ENCODE data around the gene MIB1.
"Not testable (repeated sequence)": the region's sequence is repeated elsewhere in the genome, so short reads cannot be mapped to it uniquely, and the experiment has no call there.

Gene MIB1

DNA sequence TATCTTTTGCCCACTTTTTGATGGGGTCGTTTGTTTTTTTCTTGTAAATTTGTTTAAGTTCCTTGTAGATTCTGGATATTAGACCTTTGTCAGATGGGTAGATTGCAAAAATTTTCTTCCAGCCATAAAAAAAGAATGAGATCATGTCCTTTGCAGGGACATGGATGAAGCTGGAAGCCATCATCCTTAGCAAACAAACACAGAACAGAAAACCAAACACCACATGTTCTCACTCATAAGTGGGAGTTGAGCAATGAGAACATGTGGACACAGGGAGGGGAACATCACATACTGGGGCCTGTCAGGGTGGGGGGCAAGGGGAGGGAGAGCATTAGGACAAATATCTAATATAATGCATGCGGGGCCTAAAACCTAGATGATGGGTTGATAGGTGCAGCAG, 55.5 kb downstream of the MIB1 start:
- H3K36me3 ChIP-seq (ENCODE audit: control insufficient read depth, insufficient read depth, low read length); H3K4me1 ChIP-seq (ENCODE audit: control insufficient read depth, insufficient read depth, low read length); H3K27me3 ChIP-seq (ENCODE audit: control insufficient read depth, insufficient read depth, low read length); H3K9me3 ChIP-seq (ENCODE audit: control insufficient read depth, low read length); H3K9ac ChIP-seq (ENCODE audit: low read length); H3K4me3 ChIP-seq (ENCODE audit: low read length): not testable (repeated sequence)

- Histone ChIP-seq H3K4me3 (ENCODE audit: low read length) (no peak overlapping the region), H3K4me1 (ENCODE audit: control insufficient read depth, insufficient read depth, low read length) (no peaks in the 10 kb centered on the region), H3K9ac (ENCODE audit: low read length) (no peak overlapping the region), H3K27me3 (ENCODE audit: control insufficient read depth, insufficient read depth, low read length) (no peaks in the 10 kb centered on the region), H3K9me3 (ENCODE audit: control insufficient read depth, low read length) (no peaks in the 10 kb centered on the region), H3K36me3 (ENCODE audit: control insufficient read depth, insufficient read depth, low read length) (no peaks in the 10 kb centered on the region)
These were observed 57.5 kb downstream of the MIB1 start for GRCh38 chr18:21798126-21798525.

- Histone ChIP-seq H3K9me3 (ENCODE audit: control insufficient read depth, low read length) (no peaks in the 10 kb centered on the region), H3K36me3 (ENCODE audit: control insufficient read depth, insufficient read depth, low read length) (no peaks in the 10 kb centered on the region), H3K27me3 (ENCODE audit: control insufficient read depth, insufficient read depth, low read length) (no peaks in the 10 kb centered on the region), H3K9ac (ENCODE audit: low read length) (no peak overlapping the region), H3K4me1 (ENCODE audit: control insufficient read depth, insufficient read depth, low read length) (no peaks in the 10 kb centered on the region), H3K4me3 (ENCODE audit: low read length) (no peak overlapping the region)
These were observed 59.1 kb downstream of the MIB1 start for GRCh38 chr18:21799721-21800120.

DNA sequence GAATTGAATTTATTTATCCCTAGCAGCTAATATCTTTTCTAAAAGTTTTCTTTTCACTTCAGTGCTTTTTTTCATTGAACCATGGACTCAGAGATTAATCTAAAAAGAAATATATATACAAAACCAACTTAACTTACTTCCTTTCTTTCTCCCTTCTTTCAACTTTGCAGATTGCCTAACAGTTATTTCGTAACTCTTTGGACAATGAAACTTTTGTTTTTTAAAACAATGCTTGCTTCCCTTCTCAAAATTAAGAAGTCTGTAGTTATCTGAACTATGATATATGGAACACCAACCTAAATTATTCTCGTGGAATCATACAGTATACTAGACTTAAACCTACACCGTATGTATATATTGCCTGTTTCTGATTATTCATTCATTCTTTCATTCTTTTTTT, 62.9 kb downstream of the MIB1 start:
- Histone ChIP-seq H3K4me3 (ENCODE audit: low read length) (no peak overlapping the region), H3K27me3 (ENCODE audit: control insufficient read depth, insufficient read depth, low read length) (no peaks in the 10 kb centered on the region), H3K4me1 (ENCODE audit: control insufficient read depth, insufficient read depth, low read length) (no peaks in the 10 kb centered on the region), H3K9ac (ENCODE audit: low read length) (no peak overlapping the region), H3K36me3 (ENCODE audit: control insufficient read depth, insufficient read depth, low read length) (no peaks in the 10 kb centered on the region), H3K9me3 (ENCODE audit: control insufficient read depth, low read length) (no peaks in the 10 kb centered on the region)

DNA sequence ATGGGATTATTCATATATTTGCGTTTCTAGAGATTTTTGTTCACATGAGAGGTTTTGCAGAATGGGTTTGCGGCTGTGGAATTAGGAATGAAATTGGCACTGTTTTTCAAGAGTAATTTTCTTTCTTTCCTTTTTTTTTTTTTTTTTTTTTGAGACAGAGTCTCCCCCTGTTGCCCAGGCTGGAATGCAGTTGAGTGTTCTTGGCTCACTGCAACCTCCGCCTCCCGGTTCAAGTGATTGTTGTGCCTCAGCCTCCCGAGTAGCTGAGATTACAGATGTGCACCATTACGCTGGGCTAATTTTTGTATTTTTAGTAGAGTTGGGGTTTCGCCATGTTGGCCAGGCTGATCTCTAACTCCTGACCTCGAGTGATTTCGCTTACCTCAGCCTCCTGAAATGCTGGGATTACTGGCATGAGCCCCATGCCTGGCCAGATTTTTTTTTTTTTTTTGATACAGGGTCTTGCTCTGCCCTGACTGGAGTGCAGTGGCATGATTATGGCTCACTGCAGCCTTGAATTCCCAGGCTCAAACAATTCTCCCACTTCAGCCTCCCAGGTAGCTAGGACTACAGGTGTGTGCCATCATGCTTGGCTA, 65.3 kb downstream of the MIB1 start:
- H3K27me3 ChIP-seq (ENCODE audit: control insufficient read depth, insufficient read depth, low read length): no peaks in the 10 kb centered on the region
- H3K4me1 ChIP-seq (ENCODE audit: control insufficient read depth, insufficient read depth, low read length): no peaks in the 10 kb centered on the region
- H3K4me3 ChIP-seq (ENCODE audit: low read length): no peak overlapping the region
- no peaks in the 10 kb centered on the region for H3K36me3 ChIP-seq (ENCODE audit: control insufficient read depth, insufficient read depth, low read length)
- H3K9ac ChIP-seq (ENCODE audit: low read length): no peak overlapping the region
- H3K9me3 ChIP-seq (ENCODE audit: control insufficient read depth, low read length): no peaks in the 10 kb centered on the region

DNA sequence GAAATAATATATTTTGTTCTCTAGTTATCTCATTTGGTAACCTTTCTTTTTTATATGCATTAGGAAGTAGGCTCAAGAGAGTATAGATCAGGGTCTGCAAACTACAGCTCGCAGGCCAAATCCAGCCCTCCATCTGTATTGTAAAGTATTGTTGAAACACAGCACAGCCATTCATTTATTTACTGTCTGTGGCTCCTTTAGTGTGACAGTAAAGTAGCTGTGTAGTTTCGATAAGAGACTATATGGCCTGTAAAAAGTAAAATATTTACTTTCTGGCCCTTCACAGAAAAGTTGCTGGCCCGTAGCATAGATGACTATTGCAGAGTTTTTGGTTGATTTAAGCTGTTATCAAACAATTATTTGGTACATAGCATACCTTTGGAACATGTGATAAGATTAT, 67.6 kb downstream of the MIB1 start:
- Histone ChIP-seq H3K4me1 (ENCODE audit: control insufficient read depth, insufficient read depth, low read length) (no peaks in the 10 kb centered on the region), H3K4me3 (ENCODE audit: low read length) (no peak overlapping the region), H3K27me3 (ENCODE audit: control insufficient read depth, insufficient read depth, low read length) (no peaks in the 10 kb centered on the region), H3K9me3 (ENCODE audit: control insufficient read depth, low read length) (no peaks in the 10 kb centered on the region), H3K9ac (ENCODE audit: low read length) (no peak overlapping the region), H3K36me3 (ENCODE audit: control insufficient read depth, insufficient read depth, low read length) (no peaks in the 10 kb centered on the region)

- Histone ChIP-seq H3K9me3 (ENCODE audit: control insufficient read depth, low read length) (no peaks in the 10 kb centered on the region), H3K36me3 (ENCODE audit: control insufficient read depth, insufficient read depth, low read length) (no peaks in the 10 kb centered on the region), H3K4me3 (ENCODE audit: low read length) (no peak overlapping the region), H3K4me1 (ENCODE audit: control insufficient read depth, insufficient read depth, low read length) (no peaks in the 10 kb centered on the region), H3K9ac (ENCODE audit: low read length) (no peak overlapping the region), H3K27me3 (ENCODE audit: control insufficient read depth, insufficient read depth, low read length) (no peaks in the 10 kb centered on the region)
These were observed 69.1 kb downstream of the MIB1 start for GRCh38 chr18:21809725-21810124.

- H3K9me3 ChIP-seq (ENCODE audit: control insufficient read depth, low read length): no peaks in the 10 kb centered on the region
- no peaks in the 10 kb centered on the region for H3K27me3 ChIP-seq (ENCODE audit: control insufficient read depth, insufficient read depth, low read length)
- H3K4me3 ChIP-seq (ENCODE audit: low read length): no peak overlapping the region
- H3K36me3 ChIP-seq (ENCODE audit: control insufficient read depth, insufficient read depth, low read length): no peaks in the 10 kb centered on the region
- no peak overlapping the region for H3K9ac ChIP-seq (ENCODE audit: low read length)
- H3K4me1 ChIP-seq (ENCODE audit: control insufficient read depth, insufficient read depth, low read length): no peaks in the 10 kb centered on the region
These were observed 74.5 kb downstream of the MIB1 start for GRCh38 chr18:21815101-21815500.

- H3K4me1 ChIP-seq (ENCODE audit: control insufficient read depth, insufficient read depth, low read length): no peaks in the 10 kb centered on the region
These were observed 79.6 kb downstream of the MIB1 start for GRCh38 chr18:21820033-21820810.

GRCh38 chr18:21820811-21821143, 80.2 kb downstream of the MIB1 start:
- no peaks in the 10 kb centered on the region for H3K36me3 ChIP-seq (ENCODE audit: control insufficient read depth, insufficient read depth, low read length)
- H3K9me3 ChIP-seq (ENCODE audit: control insufficient read depth, low read length): no peaks in the 10 kb centered on the region
- H3K27me3 ChIP-seq (ENCODE audit: control insufficient read depth, insufficient read depth, low read length): no peaks in the 10 kb centered on the region
- no peak overlapping the region for H3K9ac ChIP-seq (ENCODE audit: low read length)
- H3K4me3 ChIP-seq (ENCODE audit: low read length): no peak overlapping the region
- H3K4me1 ChIP-seq (ENCODE audit: control insufficient read depth, insufficient read depth, low read length): peaks cover under 1% of the 10 kb centered on the region

More at GRCh38 chr18:21820033-21820810, 79.6 kb downstream of the MIB1 start:
- Histone ChIP-seq H3K27me3 (ENCODE audit: control insufficient read depth, insufficient read depth, low read length) (no peaks in the 10 kb centered on the region), H3K36me3 (ENCODE audit: control insufficient read depth, insufficient read depth, low read length) (no peaks in the 10 kb centered on the region), H3K9me3 (ENCODE audit: control insufficient read depth, low read length) (no peaks in the 10 kb centered on the region), H3K9ac (ENCODE audit: low read length) (no peak overlapping the region), H3K4me3 (ENCODE audit: low read length) (no peak overlapping the region)

DNA sequence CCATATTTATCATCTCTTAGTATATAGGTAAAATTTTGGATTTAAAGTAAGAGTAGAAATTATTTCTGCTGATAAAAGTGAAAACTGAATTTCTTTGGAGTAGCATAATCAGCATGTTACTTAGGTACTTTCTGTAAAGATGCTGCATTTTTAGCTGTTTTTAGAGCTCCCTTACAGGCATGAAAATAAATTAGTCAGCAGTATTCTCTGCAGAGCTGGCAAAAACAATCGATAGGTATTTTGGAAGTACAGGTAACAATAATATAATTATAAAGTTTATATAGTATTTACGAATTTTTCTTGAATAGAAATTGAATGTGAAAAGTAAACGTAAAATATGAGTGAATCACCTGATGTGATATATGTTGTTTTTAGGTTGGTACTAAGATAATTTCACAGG, 83.3 kb downstream of the MIB1 start:
- Histone ChIP-seq H3K9ac (ENCODE audit: low read length) (no peak overlapping the region), H3K4me3 (ENCODE audit: low read length) (no peak overlapping the region), H3K9me3 (ENCODE audit: control insufficient read depth, low read length) (no peaks in the 10 kb centered on the region), H3K4me1 (ENCODE audit: control insufficient read depth, insufficient read depth, low read length) (peaks cover 6% of the 10 kb centered on the region), H3K27me3 (ENCODE audit: control insufficient read depth, insufficient read depth, low read length) (no peaks in the 10 kb centered on the region), H3K36me3 (ENCODE audit: control insufficient read depth, insufficient read depth, low read length) (no peaks in the 10 kb centered on the region)

DNA sequence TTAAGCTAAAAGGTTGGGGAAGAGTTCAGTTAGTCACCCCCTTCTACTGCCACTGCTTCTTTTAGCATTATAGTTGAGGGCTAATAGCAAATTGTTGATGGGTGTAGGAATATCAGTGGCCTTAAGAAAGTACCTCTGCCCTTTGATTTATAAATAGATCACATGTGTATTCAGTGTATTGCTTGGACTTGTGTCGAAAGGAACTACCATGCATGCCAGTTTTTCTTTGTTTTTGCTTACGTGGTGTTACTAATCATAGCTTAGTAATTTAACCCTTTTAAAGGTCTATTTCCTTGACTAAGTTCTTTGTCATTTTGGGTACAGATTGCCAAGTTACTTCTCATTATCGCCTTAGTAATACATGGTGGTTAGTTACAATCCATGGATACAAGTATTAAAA, 85.6 kb downstream of the MIB1 start:
- H3K4me3 ChIP-seq (ENCODE audit: low read length): no peak overlapping the region
- H3K9me3 ChIP-seq (ENCODE audit: control insufficient read depth, low read length): no peaks in the 10 kb centered on the region
- no peaks in the 10 kb centered on the region for H3K36me3 ChIP-seq (ENCODE audit: control insufficient read depth, insufficient read depth, low read length)
- H3K27me3 ChIP-seq (ENCODE audit: control insufficient read depth, insufficient read depth, low read length): no peaks in the 10 kb centered on the region
- peaks cover 6% of the 10 kb centered on the region for H3K4me1 ChIP-seq (ENCODE audit: control insufficient read depth, insufficient read depth, low read length)
- no peak overlapping the region for H3K9ac ChIP-seq (ENCODE audit: low read length)

Measured in mucosa of stomach (tissue), 1 donor.